Activated CD8-positive, alpha-beta memory T cell treated with anti-CD3 and anti-CD28 coated beads, Interleukin-2, amount 50 U/mL, for 24 hours (primary cell): Measurements from ENCODE around the gene GPR78.
"Not testable (repeated sequence)": the region's sequence is repeated elsewhere in the genome, so short reads cannot be mapped to it uniquely, and the experiment has no call there.

Source experiments
- DNase-seq: peaks from one replicate; pipeline ENCODE4 v3.0.0-alpha.2; 2020; ENCODE audit errors: extremely low read depth

Gene GPR78

GRCh38 chr4:8615921-8616787 lies 36.0 kb downstream of the GPR78 start:
- no peak for DNase-seq

- no peak for DNase-seq
Observed at GRCh38 chr4:8616831-8617230, 36.6 kb downstream of the GPR78 start.

- no peak for DNase-seq
Observed at GRCh38 chr4:8617486-8618040, 37.4 kb downstream of the GPR78 start.

- DNase-seq: no peak
Observed at GRCh38 chr4:8618421-8618820, 38.2 kb downstream of the GPR78 start.

- no peak for DNase-seq
Observed at GRCh38 chr4:8618961-8619720, 38.9 kb downstream of the GPR78 start.

- not testable (repeated sequence) for DNase-seq
Observed at GRCh38 chr4:8621135-8621534, 40.9 kb downstream of the GPR78 start.

GRCh38 chr4:8624601-8625272 lies 44.5 kb downstream of the GPR78 start:
- DNase-seq: not testable (repeated sequence)

- not testable (repeated sequence) for DNase-seq
Observed at GRCh38 chr4:8630240-8630905, 50.2 kb downstream of the GPR78 start.

- not testable (repeated sequence) for DNase-seq
Observed at GRCh38 chr4:8631896-8632295, 51.7 kb downstream of the GPR78 start.

- not testable (repeated sequence) for DNase-seq
Observed at GRCh38 chr4:8634773-8635172, 54.6 kb downstream of the GPR78 start.

GRCh38 chr4:8635897-8636554 lies 55.8 kb downstream of the GPR78 start:
- DNase-seq: not testable (repeated sequence)
